Thymus (tissue), 11 donors: ENCODE measurements around the gene TSPAN31. TPM values are rescaled to one million over a fixed set of nuclear protein-coding genes. Genes with fewer than 3 reads are reported as not detected.
A peak's percentile ranks its signal among the peaks of the same experiment; 100 is the strongest.

Experiments used
- DNase-seq, 9 donors: peaks; one replicate each; pipeline ENCODE4 v3.0.0-alpha.2; 2013; ENCODE audit warnings: low spot score in 9 of 9, low read depth in 6 of 9, missing footprints in 1 of 9
- H3K27ac ChIP-seq, 2 donors: one replicate each; pipeline ENCODE4 v1.5.1; 2013; ENCODE audit warnings: control low read depth in 1 of 2, low read depth in 1 of 2, low read length in 1 of 2, mild to moderate bottlenecking in 1 of 2, moderate library complexity in 1 of 2
- H3K27me3 ChIP-seq, 2 donors: one replicate each; pipeline ENCODE4 v1.5.1; 2013; ENCODE audit warnings: low read length in 1 of 2; ENCODE audit not compliant: control insufficient read depth in 2 of 2, insufficient read depth in 1 of 2
- H3K36me3 ChIP-seq, 2 donors: one replicate each; pipeline ENCODE4 v1.5.1; 2013; ENCODE audit warnings: low read length in 1 of 2, mild to moderate bottlenecking in 1 of 2, moderate library complexity in 1 of 2; ENCODE audit not compliant: control insufficient read depth in 2 of 2, insufficient read depth in 2 of 2
- H3K4me1 ChIP-seq, 2 donors: one replicate each; pipeline ENCODE4 v1.5.1; 2013; ENCODE audit warnings: low read length in 2 of 2; ENCODE audit not compliant: control insufficient read depth in 2 of 2, insufficient read depth in 2 of 2
- H3K4me3 ChIP-seq, 2 donors: one replicate each; pipeline ENCODE4 v1.5.1; 2013; ENCODE audit warnings: low read length in 2 of 2, control low read depth in 1 of 2, mild to moderate bottlenecking in 1 of 2
- H3K9me3 ChIP-seq, 2 donors: one replicate each; pipeline ENCODE4 v1.5.1; 2013; ENCODE audit warnings: low read length in 1 of 2, mild to moderate bottlenecking in 1 of 2; ENCODE audit not compliant: control insufficient read depth in 2 of 2, insufficient read depth in 1 of 2
- WGBS: extraction: QIAGEN DNeasy Blood & Tissue Kit; methylation state at CpG from one replicate; pipeline ENCODE4 v1.1.7; 2013; 5-methylcytosine and 5-hydroxymethylcytosine counted together
- polyA plus RNA-seq: library from polyadenylated mRNA; stranded (reverse); fragments of 200-250 nt; gene quantifications from one replicate; pipeline ENCODE4 v1.2.3, GENCODE V29; 2013
- total RNA-seq: library from RNA; stranded (reverse); fragments of 120-200 nt; gene quantifications from one replicate; pipeline ENCODE4 v1.2.4, GENCODE V29; 2013
- donor health status: healthy.

The TSPAN31 gene
- total and polyA plus RNA-seq, 2 donors, result 25.3 to 31.4 TPM

DNA sequence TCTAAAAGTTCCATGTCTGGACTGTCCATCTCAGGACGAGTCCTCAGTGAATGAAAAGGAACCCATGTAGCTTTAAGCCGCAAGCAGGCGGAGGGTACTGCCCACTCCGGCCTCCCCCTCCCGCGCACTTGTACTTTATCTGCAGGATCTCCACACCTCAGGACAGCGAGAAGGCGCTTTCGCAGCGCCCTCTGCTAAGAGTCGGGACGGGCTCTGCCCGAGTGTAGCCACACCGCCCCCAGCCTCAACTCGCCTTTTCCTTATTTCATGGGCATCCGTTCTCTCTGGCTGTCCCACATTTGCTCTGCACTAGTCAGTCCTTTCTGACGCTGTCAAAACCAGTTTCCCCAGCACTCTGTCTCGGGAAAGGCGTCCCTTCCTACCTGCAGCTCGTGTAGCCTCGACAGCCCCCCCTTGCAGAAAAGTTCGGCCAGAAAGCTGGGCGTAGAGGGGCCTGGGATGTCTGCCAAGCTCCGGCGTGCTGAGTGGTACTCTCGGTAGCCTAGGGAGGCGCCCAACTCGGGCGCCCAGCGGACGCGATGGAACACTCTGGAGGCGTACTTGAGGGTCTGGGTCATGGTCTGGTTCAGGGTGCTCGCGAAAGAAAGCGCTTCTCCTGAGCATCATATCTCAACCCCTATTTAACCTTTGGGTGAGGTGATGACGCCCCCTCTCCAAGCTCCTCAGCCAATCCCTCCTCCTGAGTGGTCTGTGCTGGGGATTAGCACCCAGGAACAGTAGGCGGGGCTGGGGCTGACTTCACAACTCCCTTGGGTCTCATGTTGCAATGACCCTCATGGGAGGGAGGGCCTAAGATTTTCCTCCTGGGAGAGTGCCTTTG, 21.8 kb downstream of the TSPAN31 start, which contains the start of gene CYP27B1:
Gene CYP27B1, minus strand, starts transcription at position 615 of the 841 bp plus-strand sequence. Its CDS starts 37 bp downstream, at position 578.
- H3K27ac ChIP-seq, result no peak within 1 kb of the TSS
- H3K4me3 ChIP-seq, result peak within 1 kb of the TSS in 1 of 2 donors; percentile 45
- peaks cover 0 to 4% of the 10 kb centered on the region in 2 donors for H3K36me3 ChIP-seq
- H3K4me1 ChIP-seq, result peaks cover 10 to 39% of the 10 kb centered on the region in 2 donors
- peaks cover 46 to 58% of the 10 kb centered on the region in 2 donors for H3K27me3 ChIP-seq
- WGBS, result 13% methylated on average over 38 of the region's 38 CpGs
- no peak for DNase-seq
- peaks cover 0 to 14% of the 10 kb centered on the region in 2 donors for H3K9me3 ChIP-seq

GRCh38 chr12:57767305-57767698, 22.5 kb downstream of the TSPAN31 start:
- H3K4me3 ChIP-seq, result no peak overlapping the region
- peaks cover 0 to 14% of the 10 kb centered on the region in 2 donors for H3K9me3 ChIP-seq
- H3K27ac ChIP-seq, result no peak overlapping the region
- peaks cover 46 to 63% of the 10 kb centered on the region in 2 donors for H3K27me3 ChIP-seq
- peaks cover 10 to 43% of the 10 kb centered on the region in 2 donors for H3K4me1 ChIP-seq
- DNase-seq, result no peak
- H3K36me3 ChIP-seq, result peaks cover 0 to 4% of the 10 kb centered on the region in 2 donors

DNA sequence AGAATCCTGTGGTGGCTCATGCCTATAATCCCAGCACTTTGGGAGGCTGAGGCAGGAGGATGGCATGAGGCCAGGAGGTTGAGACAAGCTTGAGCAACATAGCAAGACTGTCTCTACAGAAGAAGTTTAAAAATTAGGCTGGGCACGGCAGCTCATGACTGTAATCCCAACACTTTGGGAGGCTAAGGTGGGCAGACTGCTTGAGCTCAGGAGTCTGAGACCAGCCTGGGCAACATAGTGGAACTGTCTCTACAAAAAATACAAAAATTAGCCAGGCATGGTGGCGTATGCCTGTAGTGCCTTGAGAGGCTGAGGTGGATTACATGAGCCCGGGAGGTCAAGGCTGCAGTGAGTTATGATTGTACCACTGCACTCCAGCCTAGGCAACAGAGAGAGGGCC, 23.0 kb downstream of the TSPAN31 start:
- no peak overlapping the region for H3K4me3 ChIP-seq
- peaks cover 13 to 49% of the 10 kb centered on the region in 2 donors for H3K4me1 ChIP-seq
- H3K9me3 ChIP-seq, result peaks cover 0 to 14% of the 10 kb centered on the region in 2 donors
- H3K36me3 ChIP-seq, result peaks cover 0 to 4% of the 10 kb centered on the region in 2 donors
- H3K27ac ChIP-seq, result no peak overlapping the region
- peaks cover 46 to 65% of the 10 kb centered on the region in 2 donors for H3K27me3 ChIP-seq
- 98% methylated on average over 3 of the region's 3 CpGs for WGBS
- no peak for DNase-seq

- no peak overlapping the region for H3K27ac ChIP-seq
- peaks cover 35 to 56% of the 10 kb centered on the region in 2 donors for H3K27me3 ChIP-seq
- WGBS, result 97% methylated on average over 11 of the region's 11 CpGs
- peaks cover 0 to 4% of the 10 kb centered on the region in 2 donors for H3K36me3 ChIP-seq
- peaks cover 0 to 18% of the 10 kb centered on the region in 2 donors for H3K9me3 ChIP-seq
- peaks cover 17 to 52% of the 10 kb centered on the region in 2 donors for H3K4me1 ChIP-seq
- DNase-seq, result no peak
- H3K4me3 ChIP-seq, result no peak overlapping the region
These were observed 24.8 kb downstream of the TSPAN31 start for GRCh38 chr12:57769594-57769993.

GRCh38 chr12:57770734-57771133, 25.9 kb downstream of the TSPAN31 start:
- Histone ChIP-seq H3K4me3 (no peak overlapping the region), H3K9me3 (peaks cover 0 to 7% of the 10 kb centered on the region in 2 donors), H3K4me1 (peaks cover 13 to 41% of the 10 kb centered on the region in 2 donors), H3K36me3 (peaks cover 0 to 4% of the 10 kb centered on the region in 2 donors), H3K27me3 (peaks cover 26 to 45% of the 10 kb centered on the region in 2 donors), H3K27ac (no peak overlapping the region)
- no peak for DNase-seq
- 97% methylated on average over 4 of the region's 4 CpGs for WGBS

- DNase-seq, result peak in 6 of 9 donors; percentile 56 to 87 (median 68)
- 7% methylated on average over 16 of the region's 16 CpGs for WGBS
- H3K36me3 ChIP-seq, result peaks cover 0 to 4% of the 10 kb centered on the region in 2 donors
- H3K9me3 ChIP-seq, result peaks cover 0 to 4% of the 10 kb centered on the region in 2 donors
- H3K4me3 ChIP-seq, result peak overlapping the region; percentile 67 to 78
- H3K27ac ChIP-seq, result peak overlapping the region; percentile 48 to 66
- peaks cover 7 to 35% of the 10 kb centered on the region in 2 donors for H3K4me1 ChIP-seq
- H3K27me3 ChIP-seq, result peaks cover 20 to 39% of the 10 kb centered on the region in 2 donors
These were observed 26.5 kb downstream of the TSPAN31 start for GRCh38 chr12:57771236-57771872.

DNA sequence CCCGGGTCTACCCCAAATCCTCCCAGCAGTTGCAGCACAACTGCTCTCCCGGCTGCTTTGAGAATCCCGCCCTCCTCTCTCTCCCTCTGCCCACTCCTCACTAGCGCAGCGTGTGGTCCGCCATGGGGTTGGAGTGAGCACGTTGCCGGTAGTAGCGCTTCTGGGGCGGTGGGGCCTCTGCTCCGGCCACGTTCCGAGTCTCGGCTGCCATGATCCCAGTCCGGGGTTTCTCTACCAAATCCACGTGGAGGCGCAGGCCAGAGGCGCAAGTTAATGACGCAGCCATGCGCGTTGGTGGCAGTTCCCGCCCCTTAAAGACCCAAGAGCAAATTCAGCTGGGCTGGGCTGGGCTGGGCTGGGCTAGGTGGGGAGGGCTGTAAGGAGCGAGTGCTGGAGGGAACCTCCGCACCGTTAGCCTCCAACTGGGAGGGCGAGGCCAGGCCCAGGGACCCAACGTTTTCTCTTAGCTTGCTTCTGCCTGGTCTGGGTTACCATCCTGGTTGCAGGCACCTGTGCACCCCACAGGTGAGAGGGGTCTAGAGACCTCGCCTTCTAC, 27.1 kb downstream of the TSPAN31 start, which contains the start of gene METTL1:
Gene METTL1, minus strand, starts transcription at position 233 of the 556 bp plus-strand sequence. Its CDS starts 22 bp downstream, at position 211.
- H3K36me3 ChIP-seq, result peaks cover 0 to 4% of the 10 kb centered on the region in 2 donors
- H3K4me1 ChIP-seq, result peaks cover 6 to 29% of the 10 kb centered on the region in 2 donors
- peaks cover 14 to 33% of the 10 kb centered on the region in 2 donors for H3K27me3 ChIP-seq
- H3K9me3 ChIP-seq, result peaks cover 0 to 4% of the 10 kb centered on the region in 2 donors
- peak; percentile 73 to 93 (median 83) for DNase-seq
- H3K4me3 ChIP-seq, result peak within 1 kb of the TSS; percentile 67 to 78
- H3K27ac ChIP-seq, result peak within 1 kb of the TSS; percentile 70 to 75
- under 1% methylated on average over 28 of the region's 28 CpGs for WGBS

DNA sequence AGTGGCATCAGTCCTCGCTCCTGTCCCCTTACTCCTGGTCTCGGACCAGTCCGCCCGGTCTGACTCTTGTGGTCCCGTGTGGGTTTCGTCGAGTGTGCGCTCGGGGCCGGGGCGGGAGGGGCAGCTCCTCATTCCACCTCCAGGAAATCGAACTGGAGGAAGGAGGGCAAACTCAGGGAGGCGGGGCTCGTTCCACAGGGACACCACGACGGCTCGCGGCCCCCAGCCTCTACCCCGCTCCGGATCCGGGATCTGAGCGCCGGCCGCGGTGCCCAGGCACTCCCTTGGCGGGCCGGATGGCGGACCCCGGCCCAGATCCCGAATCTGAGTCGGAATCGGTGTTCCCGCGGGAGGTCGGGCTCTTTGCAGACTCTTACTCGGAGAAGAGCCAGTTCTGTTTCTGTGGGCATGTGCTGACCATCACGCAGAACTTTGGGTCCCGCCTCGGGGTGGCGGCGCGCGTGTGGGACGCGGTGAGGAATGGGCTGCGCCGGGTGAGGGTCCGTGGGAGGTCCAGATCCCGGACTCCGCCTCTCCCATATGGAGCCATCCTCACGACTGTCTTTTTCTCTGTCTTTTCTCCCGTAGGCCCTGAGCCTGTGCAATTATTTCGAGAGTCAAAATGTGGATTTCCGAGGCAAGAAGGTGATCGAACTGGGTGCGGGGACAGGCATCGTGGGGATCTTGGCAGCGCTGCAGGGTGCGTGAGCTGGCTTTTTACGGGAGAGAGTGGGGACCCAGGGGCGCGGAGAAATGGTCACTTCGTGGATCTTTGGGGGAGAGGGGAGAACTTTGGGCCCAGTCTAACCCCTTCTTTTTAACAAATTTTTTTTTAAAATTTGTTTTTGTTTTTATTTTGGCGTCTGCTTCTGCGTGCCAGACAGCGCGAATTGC, 27.8 kb downstream of the TSPAN31 start, which contains the start of gene EEF1AKMT3:
Gene EEF1AKMT3, plus strand, starts transcription at position 186 of the 894 bp plus-strand sequence. Its CDS starts 111 bp downstream, at position 297.
- Histone ChIP-seq H3K36me3 (peaks cover 0 to 4% of the 10 kb centered on the region in 2 donors), H3K4me1 (peaks cover 6 to 27% of the 10 kb centered on the region in 2 donors), H3K27ac (peak within 1 kb of the TSS; percentile 70 to 75), H3K4me3 (peak within 1 kb of the TSS; percentile 67 to 78), H3K9me3 (peaks cover 0 to 4% of the 10 kb centered on the region in 2 donors), H3K27me3 (peaks cover 6 to 26% of the 10 kb centered on the region in 2 donors)
- DNase-seq, result peak in 1 of 9 donors; percentile 13
- 4% methylated on average over 67 of the region's 67 CpGs for WGBS
